Transverse colon (tissue), 4 donors: ENCODE data around the gene PYGO1.

Source experiments
- CTCF ChIP-seq, 5 experiments: fragments of 200-600 bp in 3 of 5; fragments of 450-650 bp in 2 of 5; sonication (generic) in 3 of 5; IDR thresholded peaks; 1 replicate in 2 of 5; 2 replicates in 3 of 5; pipeline ENCODE4 v1.5.1; 2016 to 2017; ENCODE audit warnings: antibody characterized with exemption in 5 of 5, inconsistent platforms in 3 of 5, mild to moderate bottlenecking in 2 of 5, moderate library complexity in 1 of 5
- POLR2AphosphoS5 ChIP-seq, 3 donors: sonication (generic); formaldehyde crosslinking; IDR thresholded peaks; one replicate each; pipeline ENCODE4 v1.6.1; 2016; ENCODE audit warnings: antibody characterized with exemption in 3 of 3

GRCh38 chr15:55535436-55535835 is 52.7 kb downstream of the PYGO1 start:
- TF ChIP-seq POLR2AphosphoS5 (IDR thresholded peaks at IDR 0.05) (no peak), CTCF (IDR thresholded peaks at IDR 0.05) (no peak)
